Epidermal melanocyte (primary cell): ENCODE measurements around the gene MMS22L.

Experiments used
- DNase-seq: peaks from one replicate; pipeline ENCODE4 v3.0.0; 2011; ENCODE audit warnings: low spot score; ENCODE audit not compliant: insufficient read length

MMS22L gene

GRCh38 chr6:97141756-97142155 is 141.3 kb downstream of the MMS22L start:
- DNase-seq, result no peak

DNA sequence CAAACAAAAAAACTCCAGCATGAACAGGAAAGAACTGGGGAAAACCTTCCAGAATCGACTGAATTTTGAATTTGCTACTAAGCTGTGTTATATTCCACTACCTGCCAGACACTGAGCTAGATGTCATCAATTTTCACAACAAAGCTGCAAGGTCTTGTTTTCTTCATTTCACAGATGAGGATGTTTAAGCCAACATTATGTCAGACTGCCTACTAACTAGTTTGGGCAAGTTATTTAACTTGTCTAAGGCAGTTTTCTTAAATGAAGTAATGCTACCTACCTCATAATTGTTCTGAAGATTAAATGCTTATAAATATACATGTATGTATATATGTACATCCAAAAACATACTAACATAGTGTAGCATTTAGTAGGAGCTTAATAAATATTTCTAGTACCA is 144.4 kb downstream of the MMS22L start:
- DNase-seq, result no peak

DNA sequence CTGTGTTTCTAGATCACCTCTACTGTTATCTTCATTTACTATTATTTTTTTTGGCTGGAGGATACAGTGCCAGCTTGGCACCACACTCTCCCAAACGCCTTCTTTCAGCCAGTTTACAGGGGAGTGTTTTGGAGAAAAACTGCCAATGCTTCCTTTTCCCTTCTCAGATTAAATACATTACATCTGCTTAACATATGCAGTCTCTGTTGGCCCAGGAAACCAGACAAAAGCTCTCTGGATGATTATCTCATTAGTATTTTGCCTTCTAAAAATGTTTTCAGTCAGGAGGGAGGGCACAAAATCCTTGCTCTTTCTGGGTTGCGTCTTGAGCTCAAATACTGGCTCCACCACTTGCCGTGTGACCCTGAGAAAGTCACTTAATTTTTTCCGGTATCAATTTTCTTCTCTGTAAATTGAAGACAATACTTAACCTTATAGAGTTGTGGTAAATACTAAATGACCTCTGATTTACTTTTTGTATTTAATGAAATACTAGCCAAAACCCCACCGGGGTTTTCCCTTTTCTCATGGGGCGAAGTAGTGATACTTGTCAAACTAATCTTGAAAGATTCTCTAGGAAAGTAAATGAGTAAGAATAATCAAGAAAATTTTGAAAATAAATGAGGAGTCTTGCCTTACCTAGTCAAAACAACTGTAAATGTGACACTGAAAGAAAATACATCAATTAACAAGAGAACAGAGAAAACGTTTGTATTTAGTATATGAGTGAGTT is 146.2 kb downstream of the MMS22L start:
- no peak for DNase-seq

GRCh38 chr6:97133067-97133466 is 149.9 kb downstream of the MMS22L start:
- DNase-seq, result no peak

DNA sequence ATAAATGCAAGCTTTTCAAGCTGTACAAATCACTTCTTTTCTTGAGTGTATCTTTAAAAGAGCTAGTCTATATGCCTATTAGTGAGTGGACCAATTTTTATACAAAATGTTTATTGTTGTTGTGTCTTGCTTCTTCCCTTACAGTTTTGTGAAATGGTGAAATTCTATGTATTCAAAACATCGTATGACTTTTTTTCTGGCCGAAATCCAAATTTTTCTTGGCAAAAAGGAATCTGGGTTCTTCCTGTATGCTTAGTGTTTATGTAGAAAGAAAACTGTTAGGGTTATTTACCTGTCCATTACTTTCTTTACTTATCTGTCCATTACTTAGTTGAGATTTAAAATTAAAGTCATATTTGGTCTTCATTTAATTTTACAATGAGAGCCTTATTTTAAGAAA is 153.9 kb downstream of the MMS22L start:
- no peak for DNase-seq

- DNase-seq, result no peak
Measured at GRCh38 chr6:97128507-97128906, 154.5 kb downstream of the MMS22L start.

- DNase-seq, result no peak
Measured at GRCh38 chr6:97123652-97124051, 159.4 kb downstream of the MMS22L start.

DNA sequence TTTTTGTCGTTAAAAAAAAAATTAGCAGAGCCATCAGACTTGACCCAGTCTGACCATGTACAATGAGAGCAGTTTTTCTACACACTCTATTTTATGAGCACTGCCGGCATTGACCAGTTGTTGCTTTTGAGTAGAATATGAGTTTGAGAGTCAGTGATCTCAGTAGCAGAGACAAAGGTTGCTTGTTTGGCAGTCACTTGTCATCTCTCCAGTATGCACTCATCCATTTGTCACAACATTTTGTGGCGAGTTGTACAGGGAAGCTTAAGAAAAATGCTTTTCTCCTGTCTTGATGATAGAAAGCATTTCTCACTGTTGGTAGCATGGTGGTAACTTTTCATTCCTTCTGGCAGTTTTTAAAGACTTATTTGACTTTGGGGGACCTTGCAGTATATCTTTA is 159.9 kb downstream of the MMS22L start:
- no peak for DNase-seq

- DNase-seq, result no peak
Measured at GRCh38 chr6:97120511-97120910, 162.5 kb downstream of the MMS22L start.

- DNase-seq, result no peak
Measured at GRCh38 chr6:97114645-97115044, 168.4 kb downstream of the MMS22L start.

DNA sequence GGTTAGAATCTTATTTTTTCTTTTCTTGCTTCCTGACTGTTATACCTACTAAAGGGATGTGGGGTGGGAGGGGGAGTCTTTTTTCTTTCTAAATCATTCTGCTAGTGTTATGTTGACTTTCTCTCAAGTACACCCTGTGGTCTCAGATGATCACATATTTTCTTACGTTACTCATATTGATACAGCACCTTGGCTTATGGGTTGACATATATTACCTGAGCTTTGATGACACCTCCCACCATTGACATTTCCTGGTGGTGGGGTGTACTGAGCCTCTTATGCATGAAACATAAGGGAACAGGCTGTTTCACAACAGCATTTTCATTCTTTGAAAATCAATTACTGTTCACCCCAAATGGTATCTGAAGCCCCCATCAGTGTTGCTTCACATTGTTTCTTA is 169.8 kb downstream of the MMS22L start:
- no peak for DNase-seq

GRCh38 chr6:97111243-97111642 is 171.8 kb downstream of the MMS22L start:
- no peak for DNase-seq

DNA sequence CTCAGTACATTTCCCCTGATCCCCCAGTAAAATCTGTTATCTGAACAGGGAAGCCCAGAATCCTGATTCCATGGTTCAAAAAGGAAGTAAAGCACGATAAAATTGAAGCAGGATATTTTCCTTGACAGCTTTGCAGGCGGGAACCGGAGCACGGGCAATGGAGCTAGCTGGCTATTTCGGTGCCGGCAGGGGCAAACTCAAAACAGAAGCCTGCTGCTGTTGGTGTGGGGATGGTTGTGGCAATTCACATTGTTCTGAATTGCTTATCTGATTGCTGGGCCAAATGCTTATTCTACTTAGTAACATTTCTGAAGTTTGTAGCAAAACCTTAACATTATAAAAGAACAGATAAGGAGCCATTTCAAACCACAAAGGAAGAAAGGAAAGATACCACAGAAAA is 172.4 kb downstream of the MMS22L start:
- DNase-seq, result no peak

DNA sequence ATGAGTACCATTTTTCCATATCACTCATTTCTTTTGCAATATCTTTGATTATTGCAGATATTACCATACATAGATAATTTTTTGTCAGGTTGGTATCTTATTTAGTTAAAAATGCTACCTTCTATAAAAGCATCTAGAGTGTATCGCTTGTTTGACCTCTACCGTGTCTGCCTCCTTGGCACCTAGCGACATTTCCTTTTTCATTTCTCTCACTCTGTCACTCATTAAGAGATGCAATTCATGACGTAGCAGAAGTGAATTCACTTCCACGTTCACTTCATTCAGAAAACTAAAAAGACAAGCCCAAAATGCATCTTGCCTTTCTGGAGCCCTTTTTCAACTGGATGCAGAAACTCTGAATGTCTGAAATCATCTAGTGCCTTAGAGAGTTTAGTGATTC is 172.9 kb downstream of the MMS22L start:
- DNase-seq, result no peak

- no peak for DNase-seq
Measured at GRCh38 chr6:97109444-97109843, 173.6 kb downstream of the MMS22L start.

GRCh38 chr6:97102145-97102790 is 180.7 kb downstream of the MMS22L start:
- no peak for DNase-seq

GRCh38 chr6:97100696-97101095 is 182.3 kb downstream of the MMS22L start:
- no peak for DNase-seq

GRCh38 chr6:97097068-97098047 is 185.7 kb downstream of the MMS22L start:
- no peak for DNase-seq

GRCh38 chr6:97095311-97095850 is 187.6 kb downstream of the MMS22L start:
- no peak for DNase-seq

DNA sequence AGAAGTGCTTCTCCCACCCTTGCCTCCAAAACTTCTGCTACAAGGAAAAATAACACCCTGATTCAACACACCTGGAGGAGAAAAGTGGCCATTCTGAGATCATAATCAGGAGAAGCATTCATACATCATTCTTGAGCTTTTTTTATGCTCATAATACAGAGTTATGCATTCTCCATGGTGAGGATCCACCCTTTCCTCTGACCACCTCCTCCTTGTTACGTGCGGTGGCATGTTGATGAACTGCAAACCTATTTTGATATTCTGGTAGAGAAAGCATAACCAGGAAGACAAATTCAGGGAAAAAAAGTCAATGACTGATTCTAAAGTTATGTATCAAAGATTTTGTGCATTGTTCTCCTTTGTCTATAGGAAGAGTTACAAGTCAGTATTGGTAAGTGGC is 188.6 kb downstream of the MMS22L start:
- no peak for DNase-seq

- no peak for DNase-seq
Measured at GRCh38 chr6:97092673-97093305, 190.2 kb downstream of the MMS22L start.
